Measurements from ENCODE around the gene PRF1. TPM values are rescaled to one million over a fixed set of nuclear protein-coding genes. Genes with fewer than 3 reads are reported as not detected.

Gene PRF1
- total and polyA plus RNA-seq, 7 experiments from 2014 or later, result 8.1 to 198 (median 27.6) TPM

DNA sequence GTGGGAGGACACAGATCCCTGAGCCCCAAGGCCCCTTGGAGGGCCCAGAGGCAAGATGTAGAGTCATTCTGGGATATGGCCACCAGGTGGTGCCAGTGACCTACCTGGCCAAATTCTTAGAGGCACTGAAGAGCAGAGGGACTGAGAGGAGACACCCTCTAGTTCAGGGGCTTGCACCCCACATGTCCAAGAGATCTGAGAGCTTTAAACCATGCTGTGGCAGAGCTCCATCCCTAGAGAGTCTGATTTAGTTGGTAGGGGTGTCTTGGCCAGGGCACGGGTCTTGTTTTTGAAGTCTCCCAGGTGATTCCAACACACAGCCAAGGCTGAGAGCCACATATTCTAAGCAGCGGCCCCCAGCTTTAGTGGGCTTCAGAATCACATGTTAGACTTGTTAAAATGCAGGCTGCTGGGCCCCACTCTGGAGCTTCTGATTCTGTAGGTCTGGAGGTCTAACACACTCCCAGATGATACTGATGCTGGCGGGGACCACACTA, 52.5 kb downstream of the PRF1 start:
- no peak overlapping the region for H3K4me3 Mint-ChIP-seq
- DNase-seq, result peak; percentile 39 to 76 (median 66)
- peak; percentile 87 for ATAC-seq
- H3K4me1 Mint-ChIP-seq, result peaks cover 0 to 4% (median 0%) of the 10 kb centered on the region in 7 donors
- Histone ChIP-seq H3K9me3 (ENCODE audit: control insufficient read depth in 2 of 3, low read length in 3 of 3) (no peaks in the 10 kb centered on the region), H3K36me3 (ENCODE audit: control insufficient read depth in 2 of 3, insufficient read depth in 3 of 3, low read length in 3 of 3) (no peaks in the 10 kb centered on the region), H3K4me1 (ENCODE audit: control insufficient read depth in 2 of 2, insufficient read depth in 2 of 2, low read length in 2 of 2) (no peaks in the 10 kb centered on the region), H3K27ac (ENCODE audit: low read depth, low read length) (no peak overlapping the region), H3K4me3 (ENCODE audit: low read length) (no peak overlapping the region), H3K27me3 (ENCODE audit: control insufficient read depth in 2 of 2, insufficient read depth in 2 of 2, low read length in 2 of 2) (no peaks in the 10 kb centered on the region)
- intact Hi-C loops (cut with micrococcal nuclease), result loop anchor here (1.0 to 10.0 kb wide), 5 partner anchors 89 to 330 kb away; partner anchors contain the start of gene LRRC20 (in 1 of the 2)
- no peaks in the 10 kb centered on the region for H3K9me3 Mint-ChIP-seq
- H3K27me3 Mint-ChIP-seq, result no peaks in the 10 kb centered on the region
- POLR2A ChIA-PET, result no interaction called here
- CTCF ChIA-PET, result interaction anchor here (1.0 to 5.2 kb wide), 9 partner anchors 9 to 332 kb away, joined by 3 to 23 read pairs (median 5); partner anchors contain the start of gene SGPL1
- H3K27ac Mint-ChIP-seq, result no peak overlapping the region
- H3K36me3 Mint-ChIP-seq, result no peaks in the 10 kb centered on the region

DNA sequence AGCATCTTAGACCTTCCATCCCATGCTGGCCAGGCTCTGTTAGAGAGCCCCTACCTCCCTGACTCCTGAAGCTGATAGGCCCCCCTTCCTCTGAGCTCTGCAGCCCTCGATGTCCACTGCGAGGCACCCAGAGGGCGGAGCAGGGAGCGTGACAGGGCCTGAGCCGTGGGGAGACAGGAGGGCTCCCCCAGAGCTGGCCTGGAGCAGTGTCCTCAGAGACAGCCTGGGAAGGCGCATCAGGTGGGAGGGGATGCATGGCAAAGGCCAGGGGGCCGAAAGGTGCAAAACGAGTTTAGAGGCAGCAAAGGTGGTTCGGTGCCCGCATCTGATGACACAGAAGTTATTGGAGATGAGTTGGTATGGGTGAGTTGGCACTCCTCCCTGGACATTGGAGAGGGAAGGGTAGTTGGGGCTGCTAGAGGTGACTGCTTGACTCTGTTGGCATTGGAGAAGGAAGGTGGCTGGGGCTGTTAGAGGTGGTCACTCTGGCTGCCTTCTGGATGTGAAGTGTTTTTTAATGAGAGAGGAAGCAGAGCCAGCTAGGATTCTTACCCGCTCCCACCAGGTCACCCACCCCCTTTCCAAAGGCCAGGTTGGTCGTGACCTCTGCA, 53.1 kb downstream of the PRF1 start:
- Mint-ChIP-seq H3K36me3 (no peaks in the 10 kb centered on the region), H3K4me1 (peaks cover 0 to 4% (median 0%) of the 10 kb centered on the region in 7 donors), H3K4me3 (no peak overlapping the region), H3K27ac (no peak overlapping the region), H3K27me3 (no peaks in the 10 kb centered on the region), H3K9me3 (no peaks in the 10 kb centered on the region)
- Histone ChIP-seq H3K9me3 (ENCODE audit: control insufficient read depth in 2 of 3, low read length in 3 of 3) (no peaks in the 10 kb centered on the region), H3K27ac (ENCODE audit: low read depth, low read length) (no peak overlapping the region), H3K27me3 (ENCODE audit: control insufficient read depth in 2 of 2, insufficient read depth in 2 of 2, low read length in 2 of 2) (no peaks in the 10 kb centered on the region), H3K36me3 (ENCODE audit: control insufficient read depth in 2 of 3, insufficient read depth in 3 of 3, low read length in 3 of 3) (no peaks in the 10 kb centered on the region), H3K4me1 (ENCODE audit: control insufficient read depth in 2 of 2, insufficient read depth in 2 of 2, low read length in 2 of 2) (no peaks in the 10 kb centered on the region), H3K4me3 (ENCODE audit: low read length) (no peak overlapping the region)
- CTCF ChIA-PET, result interaction anchor here (0.8 to 5.2 kb wide), 12 partner anchors 10 to 333 kb away, joined by 3 to 23 read pairs (median 4); partner anchors contain the start of gene SGPL1
- DNase-seq (no peak), ATAC-seq (no peak)
- POLR2A ChIA-PET, result no interaction called here
- intact Hi-C loops (cut with micrococcal nuclease), result loop anchor here in 1 of 2 donors (10.0 kb wide), 1 partner anchor 165 kb away; the partner anchor contains the start of gene LRRC20

Other genes starting within 250 kb of the PRF1 start
- gene LRRC20, start 220.1 kb downstream of the PRF1 start, total RNA-seq, result 1 to 10 TPM; 3.0 to 9.6 (median 3.3) TPM
- 1 to 10 TPM; 3.5 to 3.8 TPM for gene LRRC20, start 220.1 kb downstream of the PRF1 start, polyA plus RNA-seq
- gene EIF4EBP2, start 198.6 kb downstream of the PRF1 start, total RNA-seq, result 10 to 100 TPM; 33.5 to 52.1 (median 45.2) TPM
- gene EIF4EBP2, start 198.6 kb downstream of the PRF1 start, polyA plus RNA-seq, result 10 to 100 TPM; 52.5 to 54.3 TPM
- gene NODAL, start 161.1 kb downstream of the PRF1 start, total RNA-seq, result not detected
- gene NODAL, start 161.1 kb downstream of the PRF1 start, polyA plus RNA-seq, result not detected
- gene PALD1, start 124.0 kb downstream of the PRF1 start, total RNA-seq, result under 1 TPM; 0.08 to 0.39 (median 0.19) TPM
- gene PALD1, start 124.0 kb downstream of the PRF1 start, polyA plus RNA-seq, result under 1 TPM in 1 of 2 donors, not detected in 1; 0.10 TPM
- gene ADAMTS14, start 69.8 kb upstream of the PRF1 start, total RNA-seq, result under 1 TPM in 2 of 5 experiments, not detected in 3; 0.08 to 0.10 TPM
- not detected for gene ADAMTS14, start 69.8 kb upstream of the PRF1 start, polyA plus RNA-seq
- not detected for gene TBATA, start 182.6 kb upstream of the PRF1 start, total RNA-seq
- not detected for gene TBATA, start 182.6 kb upstream of the PRF1 start, polyA plus RNA-seq
- gene SGPL1, start 213.2 kb upstream of the PRF1 start, total RNA-seq, result 10 to 100 TPM; 20.9 to 35.5 (median 30.6) TPM
- 10 to 100 TPM; 12.2 to 13.4 TPM for gene SGPL1, start 213.2 kb upstream of the PRF1 start, polyA plus RNA-seq

Data from naive thymus-derived CD4-positive, alpha-beta T cell (primary cell).